K562 (cell line): Measurements from ENCODE around the gene ARHGAP15.

Experiments
- CBX5 ChIP-seq: IDR thresholded peaks from 2 replicates; pipeline ENCODE4 v1.6.1; 2014; ENCODE audit warnings: low read depth, borderline replicate concordance
- CCAR2 ChIP-seq: fragments of 200-400 bp; formaldehyde crosslinking; IDR thresholded peaks from 2 replicates; pipeline ENCODE4 v1.6.1; 2017; ENCODE audit warnings: mild to moderate bottlenecking, low read depth, low read length
- FOXA3 ChIP-seq, 2 experiments: fragments of 450-650 bp in 1 of 2; sonication (generic) in 1 of 2; formaldehyde crosslinking; IDR thresholded peaks in 1 of 2; conservative IDR thresholded peaks in 1 of 2; 2 replicates each; pipeline versions ENCODE4 v1.4.0 to v1.8.0; 2020 to 2022; ENCODE audit warnings: mild to moderate bottlenecking in 2 of 2, missing genetic modification reagents in 1 of 2
- PHF8 ChIP-seq: fragments of 200-600 bp; sonication (generic); IDR thresholded peaks from 2 replicates; pipeline ENCODE4 v1.6.1; 2012; ENCODE audit warnings: mixed run types, mild to moderate bottlenecking, inconsistent platforms, low read length, moderate library complexity, borderline replicate concordance
- PURB ChIP-seq: sonication (generic); formaldehyde crosslinking; IDR thresholded peaks from 2 replicates; pipeline ENCODE4 v1.9.0; 2021; ENCODE audit warnings: low read depth, mild to moderate bottlenecking, missing genetic modification reagents
- RAD21 ChIP-seq, 2 experiments: fragments of 250-450 bp in 1 of 2; fragments of 450-650 bp in 1 of 2; sonication (Bioruptor Pico) in 1 of 2; formaldehyde crosslinking in 1 of 2; IDR thresholded peaks in 1 of 2; conservative IDR thresholded peaks in 1 of 2; 2 replicates each; pipeline versions ENCODE4 v1.4.0 to v1.8.0; 2020 to 2022; ENCODE audit warnings: mild to moderate bottlenecking in 2 of 2, moderate library complexity in 1 of 2
- SP1 ChIP-seq: sonication (generic); formaldehyde crosslinking; IDR thresholded peaks from 2 replicates; pipeline ENCODE4 v1.8.1; 2022; ENCODE audit warnings: mild to moderate bottlenecking, missing genetic modification reagents

DNA sequence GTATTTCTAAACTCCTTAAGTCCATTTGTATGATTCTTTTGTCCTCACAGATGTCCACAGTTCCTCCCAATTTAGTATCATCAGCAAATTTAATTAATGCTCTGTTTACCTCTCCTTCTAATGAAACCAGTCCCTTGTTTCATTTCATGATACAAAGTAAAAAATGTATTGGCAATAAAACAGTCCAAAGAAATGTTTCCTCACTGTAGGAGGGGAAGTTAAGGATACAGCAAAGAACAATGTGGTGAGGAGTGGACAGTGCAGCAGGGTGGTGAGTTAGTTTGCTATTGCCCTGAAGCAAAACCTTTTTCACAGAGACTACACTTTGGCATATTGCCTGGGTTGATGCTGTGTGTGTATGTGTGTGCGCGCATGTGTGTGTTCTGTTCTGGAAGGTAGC, 401.5 kb downstream of the ARHGAP15 start:
- TF ChIP-seq FOXA3 (CRISPR knock-in tag; conservative IDR thresholded peaks at IDR 0.05 in 1 of 2, IDR thresholded peaks at IDR 0.05 in 1 of 2), result no peak
- no peak for TF ChIP-seq RAD21 (CRISPR knock-in tag; conservative IDR thresholded peaks at IDR 0.05 in 1 of 2, IDR thresholded peaks at IDR 0.05 in 1 of 2)
- TF ChIP-seq PHF8, result no peak
- TF ChIP-seq PURB (CRISPR knock-in tag), result no peak
- no peak for TF ChIP-seq SP1 (CRISPR knock-in tag)
- no peak for TF ChIP-seq CBX5
- TF ChIP-seq CCAR2, result no peak
